HK-2 (cell line): Measurements from ENCODE around the gene ZGPAT.

Experiments
- DNase-seq: peaks from one replicate; pipeline ENCODE4 v3.0.0-alpha.2; 2018; ENCODE audit not compliant: unreplicated experiment

The ZGPAT gene

GRCh38 chr20:63692436-63693082 is 15.3 kb upstream of the ZGPAT start:
- no peak for DNase-seq

- DNase-seq: no peak
These were observed 14.6 kb upstream of the ZGPAT start for GRCh38 chr20:63693083-63693732.

- no peak for DNase-seq
These were observed 13.9 kb upstream of the ZGPAT start for GRCh38 chr20:63693733-63694583.

- no peak for DNase-seq
These were observed 13.0 kb upstream of the ZGPAT start for GRCh38 chr20:63694584-63695423.

GRCh38 chr20:63695424-63696305 is 12.2 kb upstream of the ZGPAT start:
- DNase-seq: no peak

GRCh38 chr20:63696306-63696627 is 11.6 kb upstream of the ZGPAT start:
- DNase-seq: peak; percentile 78

- DNase-seq: no peak
These were observed 11.0 kb upstream of the ZGPAT start, which contains the start of gene TNFRSF6B for GRCh38 chr20:63696628-63697356. TNFRSF6B (plus strand) TSS chr20:63696652; CDS start chr20:63696768, 116 bp downstream.

GRCh38 chr20:63697357-63697867 is 10.4 kb upstream of the ZGPAT start:
- DNase-seq: no peak

GRCh38 chr20:63697868-63698545 is 9.8 kb upstream of the ZGPAT start:
- peak; percentile 65 for DNase-seq

GRCh38 chr20:63698739-63699465 is 8.9 kb upstream of the ZGPAT start:
- DNase-seq: peak; percentile 97

- no peak for DNase-seq
These were observed 8.2 kb upstream of the ZGPAT start for GRCh38 chr20:63699466-63700198.

GRCh38 chr20:63700199-63701050 is 7.4 kb upstream of the ZGPAT start:
- no peak for DNase-seq

GRCh38 chr20:63701051-63701328 is 6.8 kb upstream of the ZGPAT start:
- no peak for DNase-seq

- no peak for DNase-seq
These were observed 6.4 kb upstream of the ZGPAT start for GRCh38 chr20:63701329-63702035.

- DNase-seq: peak; percentile 6
These were observed 5.7 kb upstream of the ZGPAT start for GRCh38 chr20:63702036-63702665.
